PFSK-1 (cell line): ENCODE data around the gene CTBP2.

Experiments used
- POLR2AphosphoS5 ChIP-seq: IDR thresholded peaks from 2 replicates; pipeline ENCODE4 v1.6.1; 2012; ENCODE audit warnings: low read depth, mild to moderate bottlenecking, control low read depth, low read length, moderate library complexity
- TAF1 ChIP-seq: IDR thresholded peaks from 2 replicates; pipeline ENCODE4 v1.6.1; 2012; ENCODE audit warnings: low read length, control low read depth, borderline replicate concordance; ENCODE audit not compliant: insufficient read depth

GRCh38 chr10:125006921-125007426, 153.4 kb downstream of the CTBP2 start:
- TF ChIP-seq POLR2AphosphoS5, result no peak
- TF ChIP-seq TAF1, result no peak
